NCI-H2227 (cell line): ENCODE results near the gene ADAMTSL1.

Experiments
- DNase-seq: peaks from one replicate; lab custom pipeline; 2025; ENCODE audit not compliant: unreplicated experiment; lab: John Stamatoyannopoulos, UW

Gene ADAMTSL1

GRCh38 chr9:18473652-18474279, at the start of gene ADAMTSL1:
Gene ADAMTSL1, plus strand, starts transcription at chr9:18474153. Its CDS starts 80 bp downstream, at chr9:18474233.
- DNase-seq, result peak; percentile 41

DNA sequence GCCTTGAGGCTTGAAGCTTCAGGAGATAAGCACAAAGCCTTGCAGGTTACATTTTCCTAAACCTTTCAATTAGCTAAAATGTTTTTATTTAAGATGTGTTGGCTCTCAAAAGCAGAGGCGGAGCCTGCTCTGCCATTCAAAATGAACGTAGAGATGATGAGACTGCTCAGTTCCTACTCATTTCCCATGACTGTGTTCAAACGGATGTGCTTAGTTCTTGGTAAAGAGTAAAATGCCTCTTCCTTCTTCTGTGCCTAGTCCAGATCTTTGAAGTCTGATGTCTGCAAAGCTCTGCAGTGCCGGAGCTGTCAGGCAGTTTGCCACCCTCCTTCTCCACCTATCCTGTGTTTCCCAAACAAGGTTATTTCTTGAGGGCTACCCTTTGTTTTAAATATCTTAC, 46.3 kb upstream of the ADAMTSL1 start:
- no peak for DNase-seq

DNA sequence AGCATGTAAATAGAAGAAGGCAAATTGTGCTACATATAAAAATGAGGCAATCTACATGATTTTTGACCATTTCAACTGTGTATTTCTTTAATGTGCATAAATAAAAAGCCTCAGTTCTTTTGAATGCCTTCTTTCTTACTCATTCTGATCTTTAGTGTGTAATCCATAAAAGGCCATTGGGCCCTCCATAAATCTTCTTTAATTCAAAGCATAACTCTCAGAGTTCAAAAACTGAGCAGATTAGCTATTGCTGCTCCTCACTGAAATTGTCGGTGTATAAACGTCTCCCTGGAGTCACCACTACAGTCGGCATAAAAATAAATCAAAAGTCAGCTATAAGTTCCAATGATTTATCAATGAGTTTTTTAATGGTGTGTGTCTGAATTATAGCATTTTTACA, 45.3 kb upstream of the ADAMTSL1 start:
- no peak for DNase-seq

DNA sequence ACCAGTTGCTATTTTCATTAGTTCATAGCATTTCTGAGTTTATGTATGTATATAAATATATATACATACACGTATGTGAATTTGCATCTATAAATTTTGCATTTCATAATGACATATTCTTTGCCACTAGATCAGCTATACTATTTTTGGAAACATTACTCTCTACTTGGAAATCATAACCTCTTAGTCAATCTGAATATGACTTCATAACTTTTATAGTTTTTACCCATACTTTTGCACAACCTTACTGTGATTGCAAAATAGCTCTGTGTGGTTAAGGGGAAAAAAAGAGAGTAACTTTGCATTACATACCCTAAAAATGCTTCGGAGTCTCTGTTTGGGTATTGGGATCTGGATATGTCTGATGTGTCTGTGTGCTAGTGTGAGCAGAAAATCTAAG, 44.9 kb upstream of the ADAMTSL1 start:
- no peak for DNase-seq

- no peak for DNase-seq
These were observed 40.3 kb upstream of the ADAMTSL1 start for GRCh38 chr9:18433620-18434019.

DNA sequence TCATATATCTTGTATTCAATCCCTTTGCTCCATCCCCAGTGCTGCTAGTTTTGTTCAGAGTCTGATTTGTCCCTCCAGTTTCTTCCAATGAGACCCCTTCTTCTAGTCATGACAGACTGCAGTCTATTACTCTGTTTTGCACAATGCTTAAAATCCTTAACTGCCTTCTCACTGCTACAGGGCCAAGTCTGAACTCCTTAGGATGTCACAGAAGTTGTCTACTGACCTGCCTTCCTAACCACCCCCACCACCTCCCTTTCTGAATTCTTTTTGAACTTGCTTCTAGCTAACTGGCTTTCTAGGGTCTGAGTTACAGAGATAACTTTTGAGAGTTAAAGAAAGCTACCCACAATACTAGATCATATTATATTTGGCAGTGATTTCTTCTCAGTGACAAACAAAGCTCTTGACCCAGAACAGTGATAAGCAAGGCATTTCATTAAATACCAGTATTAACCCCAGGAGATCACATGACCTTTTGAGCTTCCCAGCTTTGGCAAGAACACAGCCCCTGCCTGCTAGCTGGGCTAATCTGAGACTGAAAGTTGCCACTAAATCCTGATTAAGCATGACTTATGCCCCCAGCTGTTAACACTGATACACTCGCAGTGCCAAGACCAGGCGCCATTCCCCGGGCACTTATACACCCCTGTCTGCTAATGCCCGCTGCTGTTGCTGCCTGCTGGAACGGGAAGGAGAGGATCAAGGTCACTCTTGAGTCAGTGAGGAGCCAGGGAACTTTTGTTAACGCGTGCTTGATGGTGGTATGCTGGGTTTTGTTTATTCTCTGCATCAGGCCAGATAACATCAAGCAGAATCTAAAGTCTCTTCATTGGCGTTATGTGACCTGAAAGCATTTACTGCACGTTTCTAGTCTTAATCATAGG, 36.4 kb upstream of the ADAMTSL1 start:
- DNase-seq, result peak; percentile 17

GRCh38 chr9:18438300-18438925, 35.5 kb upstream of the ADAMTSL1 start:
- DNase-seq, result peak; percentile 45

GRCh38 chr9:18438951-18439350, 35.0 kb upstream of the ADAMTSL1 start:
- peak; percentile 24 for DNase-seq

DNA sequence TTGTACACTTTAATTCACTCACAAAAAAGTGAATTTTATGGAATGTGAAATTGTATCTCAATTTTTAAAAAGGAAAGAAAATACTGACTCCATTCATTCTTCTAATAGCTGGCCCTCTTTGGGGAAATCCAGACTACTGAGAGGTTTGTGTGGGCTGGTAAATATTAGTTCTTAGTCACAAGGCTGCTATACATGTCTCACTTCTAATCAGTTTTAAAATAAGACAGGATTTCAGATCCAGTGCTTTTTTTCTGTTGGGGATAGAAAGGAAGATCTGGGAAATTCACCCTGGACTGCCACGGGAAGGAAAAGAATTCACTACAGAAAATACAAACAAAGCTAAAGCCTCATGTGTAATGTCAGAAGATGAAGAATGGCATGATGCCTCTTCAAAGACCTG, 32.7 kb upstream of the ADAMTSL1 start:
- DNase-seq, result no peak

DNA sequence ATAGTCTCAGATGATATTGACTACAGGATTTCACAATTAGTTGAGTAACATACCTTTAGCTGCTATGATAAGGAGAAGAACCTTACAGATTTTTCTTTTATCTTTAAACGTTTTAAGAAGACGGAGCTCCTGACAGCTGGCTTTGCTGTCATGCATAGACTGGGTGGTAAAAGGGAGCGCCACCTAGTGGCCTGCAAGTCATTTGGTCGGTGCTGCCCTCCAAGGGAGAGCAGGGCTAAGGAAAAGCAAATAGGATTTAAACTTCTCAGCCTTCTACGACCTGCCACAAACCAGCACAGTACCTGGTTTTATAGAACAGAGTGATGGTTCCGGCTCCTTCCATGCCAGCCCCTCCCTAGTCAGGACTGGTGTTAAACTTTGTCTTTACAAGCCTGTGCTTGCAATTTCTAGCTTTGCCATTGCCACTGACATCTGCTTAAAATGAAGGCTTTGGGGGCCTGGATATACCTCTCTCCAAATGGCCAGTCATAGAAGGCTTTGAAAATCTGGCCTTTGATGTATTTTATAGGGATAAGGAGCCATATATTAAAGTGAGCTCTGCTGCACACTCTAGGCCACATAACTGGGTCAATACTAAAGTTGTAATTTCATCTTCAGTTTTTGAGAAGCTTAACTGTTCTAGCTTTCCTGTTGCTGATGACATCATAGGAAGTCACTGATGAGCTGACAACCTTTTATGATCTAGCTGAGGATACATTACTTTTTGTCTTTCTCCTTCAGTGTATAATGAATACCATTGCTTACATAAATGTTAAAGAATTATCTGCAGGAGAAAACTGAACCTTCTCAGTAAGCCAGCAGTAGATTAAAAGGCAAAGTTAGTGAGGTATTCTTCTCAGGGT, 31.1 kb upstream of the ADAMTSL1 start:
- peak; percentile 71 for DNase-seq

DNA sequence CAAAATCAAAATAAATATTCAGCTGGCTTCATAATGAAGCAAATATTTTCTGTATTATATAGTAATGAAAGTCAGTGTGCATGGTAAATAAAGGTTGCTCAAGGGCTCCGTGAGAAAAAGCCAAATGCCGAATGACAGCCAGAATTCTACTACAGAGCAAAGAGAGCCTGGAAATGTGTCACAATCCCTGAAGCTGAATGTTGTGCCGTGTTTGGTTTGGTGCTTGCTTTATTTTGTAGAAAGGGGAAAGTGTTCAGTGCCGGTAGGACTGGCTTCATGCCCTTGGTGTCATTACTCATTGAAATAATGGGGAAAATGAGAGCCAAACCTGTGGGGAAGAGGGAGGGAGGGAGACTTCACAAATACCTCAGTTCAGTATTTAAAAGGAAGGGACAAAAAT, 26.8 kb upstream of the ADAMTSL1 start:
- no peak for DNase-seq

- no peak for DNase-seq
These were observed 26.4 kb upstream of the ADAMTSL1 start for GRCh38 chr9:18447541-18447940.

DNA sequence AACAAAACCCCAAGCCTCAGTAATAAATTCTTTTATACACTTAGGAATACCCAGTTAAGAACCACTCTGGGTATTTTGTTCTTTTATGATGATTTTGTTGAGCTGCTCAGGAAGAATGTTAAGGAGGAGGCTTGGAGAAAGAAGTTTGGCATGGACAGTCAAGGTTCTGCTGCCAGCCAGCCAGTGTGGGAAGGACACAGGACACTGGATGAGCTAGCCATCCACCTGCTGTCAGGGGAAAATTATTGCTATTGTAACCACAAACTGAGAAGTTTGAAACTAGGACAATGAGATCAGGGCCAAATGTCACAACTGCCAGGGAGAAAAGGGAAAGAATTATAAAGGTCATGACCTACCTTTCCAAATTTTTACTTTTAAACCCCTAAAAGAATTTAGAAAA, 25.9 kb upstream of the ADAMTSL1 start:
- DNase-seq, result no peak

GRCh38 chr9:18451406-18451805, 22.5 kb upstream of the ADAMTSL1 start:
- no peak for DNase-seq

DNA sequence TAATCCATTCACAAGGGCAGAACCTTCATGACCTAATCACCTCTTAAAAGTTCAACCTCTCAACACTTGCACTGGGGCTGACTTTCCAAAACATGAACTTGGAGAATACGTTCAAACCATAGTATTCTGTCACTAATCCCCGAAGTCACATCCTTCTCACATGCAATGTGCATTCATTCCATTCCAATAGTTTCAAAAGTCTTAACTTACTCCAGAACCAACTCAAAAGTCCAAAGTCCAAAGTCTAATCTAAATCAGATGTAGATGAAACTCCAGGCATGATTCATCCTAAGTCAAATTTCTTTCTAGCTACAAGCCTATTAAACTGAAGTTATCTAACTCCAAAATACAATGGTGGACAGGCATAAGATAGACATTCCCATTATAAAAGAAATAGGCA, 21.7 kb upstream of the ADAMTSL1 start:
- DNase-seq, result no peak

DNA sequence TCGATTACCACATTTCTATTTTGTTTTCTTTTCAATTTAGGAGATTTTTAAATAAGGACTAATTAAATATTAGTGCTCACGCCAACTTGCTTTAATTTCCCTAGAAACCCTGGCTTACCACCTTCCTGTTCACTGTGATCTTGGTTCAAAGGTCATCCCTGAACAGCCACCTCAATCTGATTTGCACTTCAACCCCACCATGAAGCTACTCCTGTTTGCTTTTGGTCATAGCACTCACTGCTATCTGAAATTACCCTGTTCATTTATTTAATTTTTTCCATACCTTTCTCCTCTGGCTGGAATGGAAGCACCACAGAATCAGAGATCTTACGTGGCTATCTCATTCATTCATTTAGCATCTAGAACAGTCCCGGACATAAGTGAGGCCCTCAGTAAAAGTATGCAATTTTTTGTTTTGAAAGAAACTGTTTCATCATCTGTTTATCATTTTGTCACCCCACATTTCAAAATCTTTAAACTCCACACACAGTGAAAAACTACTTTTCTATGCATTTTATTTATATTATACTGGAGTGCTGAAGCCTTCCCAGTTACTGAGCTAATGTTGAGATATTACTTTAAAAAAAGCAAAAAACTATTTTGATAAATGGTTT, 17.2 kb upstream of the ADAMTSL1 start:
- no peak for DNase-seq

GRCh38 chr9:18457510-18457909, 16.4 kb upstream of the ADAMTSL1 start:
- no peak for DNase-seq

GRCh38 chr9:18459962-18460584, 13.9 kb upstream of the ADAMTSL1 start:
- no peak for DNase-seq

DNA sequence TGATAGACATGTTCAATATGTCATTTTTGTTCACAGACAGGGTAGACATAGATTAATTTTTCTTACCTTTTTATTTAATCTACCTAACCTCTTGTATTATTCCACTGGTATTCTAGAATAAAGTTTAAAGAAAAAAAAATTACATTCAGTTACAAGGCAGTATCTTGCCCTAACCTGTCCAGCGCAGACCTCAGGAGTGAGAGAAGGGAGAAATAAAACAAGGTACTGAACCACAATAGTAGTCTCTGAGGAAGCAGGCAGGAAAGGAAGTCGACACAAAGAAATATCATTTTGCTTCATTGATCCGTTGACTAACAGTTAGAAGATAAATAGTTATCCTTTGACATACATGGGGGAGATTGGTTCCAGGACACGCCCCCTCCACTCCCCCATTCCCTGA, 12.5 kb upstream of the ADAMTSL1 start:
- no peak for DNase-seq

GRCh38 chr9:18463991-18464390, 10.0 kb upstream of the ADAMTSL1 start:
- DNase-seq, result no peak
